Skeletal muscle satellite cell (primary cell): Measurements from ENCODE around the gene RNF225. TPM values are rescaled to one million over a fixed set of nuclear protein-coding genes. Genes with fewer than 3 reads are reported as not detected.
A peak's percentile ranks its signal among the peaks of the same experiment; 100 is the strongest.
"Not testable (repeated sequence)": the region's sequence is repeated elsewhere in the genome, so short reads cannot be mapped to it uniquely, and the experiment has no call there.

Experiments
- H3K27me3 ChIP-seq: 2 replicates; pipeline ENCODE4 v1.7.0; 2013; ENCODE audit warnings: low read length; ENCODE audit not compliant: control insufficient read depth, insufficient read depth
- H3K36me3 ChIP-seq: 2 replicates; pipeline ENCODE4 v1.7.0; 2013; ENCODE audit warnings: mild to moderate bottlenecking, control low read depth, low read length; ENCODE audit not compliant: insufficient read depth
- H3K4me1 ChIP-seq: 2 replicates; pipeline ENCODE4 v1.7.0; 2013; ENCODE audit warnings: low read length; ENCODE audit not compliant: control insufficient read depth, insufficient read depth
- H3K4me2 ChIP-seq: 2 replicates; pipeline ENCODE4 v1.7.0; 2013; ENCODE audit warnings: mild to moderate bottlenecking, low read length
- H3K4me3 ChIP-seq: 2 replicates; pipeline ENCODE4 v1.7.0; 2013; ENCODE audit warnings: low read length
- H3K9ac ChIP-seq: 2 replicates; pipeline ENCODE4 v1.7.0; 2013; ENCODE audit warnings: mild to moderate bottlenecking, low read depth, low read length, moderate library complexity
- H3K9me3 ChIP-seq: replicated peaks from 2 replicates; pipeline ENCODE4 v1.7.0; 2013; ENCODE audit warnings: mild to moderate bottlenecking, control low read depth, low read length
- small RNA-seq: library from RNA; depleted of rRNA; stranded (forward); fragments of <200 nt; gene quantifications from one replicate; pipeline ENCODE3, GENCODE V24; 2012

The RNF225 gene

GRCh38 chr19:58440556-58440955, 45.1 kb downstream of the RNF225 start:
- H3K9ac ChIP-seq = peak overlapping the region; percentile 63
- peak overlapping the region; percentile 84 for H3K4me3 ChIP-seq
- H3K36me3 ChIP-seq = peaks cover 23% of the 10 kb centered on the region
- peaks cover 14% of the 10 kb centered on the region for H3K4me1 ChIP-seq
- H3K27me3 ChIP-seq = no peaks in the 10 kb centered on the region
- H3K4me2 ChIP-seq = peak overlapping the region; percentile 91
- peaks cover 6% of the 10 kb centered on the region for H3K9me3 ChIP-seq

GRCh38 chr19:58442986-58443385, 47.5 kb downstream of the RNF225 start:
- H3K36me3 ChIP-seq, H3K9me3 ChIP-seq, H3K4me2 ChIP-seq, H3K4me3 ChIP-seq, H3K27me3 ChIP-seq, H3K9ac ChIP-seq: not testable (repeated sequence)
- H3K4me1 ChIP-seq = peaks cover 14% of the 10 kb centered on the region

Small RNA genes within 50 kb of the gene (small RNA-seq; reads per million reads assigned to genes)
- gene MIR4754 (not detected), gene RNA5SP473 (not detected)
